Body of pancreas (tissue), 4 donors: ENCODE results near the gene YKT6. TPM values are rescaled to one million over a fixed set of nuclear protein-coding genes. Genes with fewer than 3 reads are reported as not detected.

Experiments used
- ATAC-seq: fragments of 150-250 bp; one replicate; pipeline ENCODE4 v1.9.1; 2016
- DNase-seq, 4 donors: peaks; one replicate each; pipeline ENCODE4 v3.0.0-alpha.2; 2019
- H3K27ac ChIP-seq, 4 donors: fragments of 200-600 bp; sonication (generic); 1 replicate in 3 of 4; 2 replicates in 1 of 4; pipeline versions ENCODE4 v1.5.1 to v1.6.1; 2016 to 2019; ENCODE audit warnings: mild to moderate bottlenecking in 1 of 4, mixed read lengths in 1 of 4, moderate library complexity in 1 of 4
- H3K27me3 ChIP-seq, 2 donors: fragments of 200-600 bp; sonication (generic); one replicate each; pipeline ENCODE4 v1.6.0; 2016; ENCODE audit warnings: mild to moderate bottlenecking in 1 of 2
- H3K36me3 ChIP-seq, 2 donors: fragments of 200-600 bp; sonication (generic); replicated peaks in 1 of 2; 2 replicates each; pipeline ENCODE4 v1.5.1; 2016; ENCODE audit warnings: low read depth in 2 of 2; ENCODE audit not compliant: insufficient read depth in 1 of 2
- H3K4me1 ChIP-seq: fragments of 200-600 bp; sonication (generic); one replicate; pipeline ENCODE4 v1.6.0; 2016
- H3K4me3 ChIP-seq, 2 donors: fragments of 200-600 bp; sonication (generic); 1 replicate in 1 of 2; 2 replicates in 1 of 2; pipeline ENCODE4 v1.5.1; 2016 to 2019
- H3K9me3 ChIP-seq, 3 donors: fragments of 200-600 bp; sonication (generic); 1 replicate in 2 of 3; 2 replicates in 1 of 3; pipeline ENCODE4 v1.5.1; 2016
- POLR2A ChIP-seq, 3 donors: fragments of 450-650 bp; IDR thresholded peaks; one replicate each; pipeline ENCODE4 v1.6.1; 2016; ENCODE audit warnings: antibody characterized with exemption in 3 of 3, mild to moderate bottlenecking in 2 of 3
- WGBS, 2 donors: methylation state at CpG; one replicate each; pipeline ENCODE4 v1.1.5; 2017; 5-methylcytosine and 5-hydroxymethylcytosine counted together
- intact Hi-C: fragments of 100-400 bp; cut with DNase I; formaldehyde crosslinking; loops from one replicate; pipeline ENCODE4 v1.15.1; 2023
- total RNA-seq, 2 donors: library from RNA; depleted of rRNA; stranded (reverse); fragments of >200 nt; gene quantifications; one replicate each; pipeline ENCODE4 v1.1.0, GENCODE V29; 2016
- TF ChIP-seq, protein P1 (sequence below), 7 experiments: fragments of 450-650 bp in 4 of 7; fragments of 200-600 bp in 3 of 7; sonication (generic) in 3 of 7; IDR thresholded peaks; one replicate each; pipeline ENCODE4 v1.5.1; 2016 to 2019; ENCODE audit warnings: antibody characterized with exemption in 7 of 7

YKT6 gene
- total RNA-seq, 2 donors from 2014 or later: 37.6 to 55.4 TPM

DNA sequence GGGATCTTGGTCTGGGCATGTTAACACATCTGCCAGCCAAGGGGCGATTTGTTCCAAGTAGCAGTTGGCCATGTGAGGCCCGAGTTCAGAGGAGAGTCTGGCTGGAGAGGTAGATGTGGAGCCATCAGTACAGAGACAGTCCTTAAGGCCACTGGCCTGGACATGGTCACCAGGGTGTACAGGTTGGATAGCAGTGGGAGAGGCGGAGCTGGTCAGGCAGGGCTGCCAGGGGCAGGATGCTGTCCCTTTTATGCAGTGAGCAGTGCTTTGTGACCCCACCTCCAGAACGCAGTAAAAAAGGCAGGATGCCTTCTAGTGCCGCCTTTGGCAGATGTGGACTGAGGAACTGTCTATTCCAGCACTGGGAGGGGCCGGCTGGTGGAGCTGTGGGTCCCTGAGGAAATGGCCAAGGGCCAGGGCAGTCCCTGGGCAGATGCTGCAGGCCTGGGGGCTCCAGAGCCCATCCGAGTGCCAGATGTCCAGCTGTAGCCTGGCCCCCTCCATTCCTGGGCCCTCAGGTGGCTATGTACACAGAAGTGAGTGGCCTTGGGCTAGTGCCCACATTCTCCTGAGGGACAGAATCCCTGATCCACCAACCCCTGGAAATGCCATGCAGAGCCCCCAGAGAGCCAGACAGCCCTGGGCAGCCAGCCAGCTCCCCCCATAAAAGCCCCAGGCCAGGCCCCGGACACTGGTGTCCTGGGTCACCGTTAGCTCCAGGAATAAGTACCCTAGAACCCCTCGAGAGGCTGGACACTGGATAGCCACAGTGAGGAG is 42.5 kb upstream of the YKT6 start:
- 65 to 67% methylated on average over 7 to 10 of the region's 10 CpGs for WGBS, 2 donors
- H3K4me3 ChIP-seq: no peak overlapping the region
- no peaks in the 10 kb centered on the region for H3K27me3 ChIP-seq
- H3K9me3 ChIP-seq: no peaks in the 10 kb centered on the region
- no peak for ATAC-seq
- no peak for DNase-seq
- TF ChIP-seq, protein P1, sequence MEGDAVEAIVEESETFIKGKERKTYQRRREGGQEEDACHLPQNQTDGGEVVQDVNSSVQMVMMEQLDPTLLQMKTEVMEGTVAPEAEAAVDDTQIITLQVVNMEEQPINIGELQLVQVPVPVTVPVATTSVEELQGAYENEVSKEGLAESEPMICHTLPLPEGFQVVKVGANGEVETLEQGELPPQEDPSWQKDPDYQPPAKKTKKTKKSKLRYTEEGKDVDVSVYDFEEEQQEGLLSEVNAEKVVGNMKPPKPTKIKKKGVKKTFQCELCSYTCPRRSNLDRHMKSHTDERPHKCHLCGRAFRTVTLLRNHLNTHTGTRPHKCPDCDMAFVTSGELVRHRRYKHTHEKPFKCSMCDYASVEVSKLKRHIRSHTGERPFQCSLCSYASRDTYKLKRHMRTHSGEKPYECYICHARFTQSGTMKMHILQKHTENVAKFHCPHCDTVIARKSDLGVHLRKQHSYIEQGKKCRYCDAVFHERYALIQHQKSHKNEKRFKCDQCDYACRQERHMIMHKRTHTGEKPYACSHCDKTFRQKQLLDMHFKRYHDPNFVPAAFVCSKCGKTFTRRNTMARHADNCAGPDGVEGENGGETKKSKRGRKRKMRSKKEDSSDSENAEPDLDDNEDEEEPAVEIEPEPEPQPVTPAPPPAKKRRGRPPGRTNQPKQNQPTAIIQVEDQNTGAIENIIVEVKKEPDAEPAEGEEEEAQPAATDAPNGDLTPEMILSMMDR (IDR thresholded peaks at IDR 0.05): no peak
- no peak for TF ChIP-seq POLR2A (IDR thresholded peaks at IDR 0.05)
- H3K36me3 ChIP-seq: no peaks in the 10 kb centered on the region
- no peak overlapping the region for H3K27ac ChIP-seq
- no peaks in the 10 kb centered on the region for H3K4me1 ChIP-seq
- intact Hi-C loops: no loop called here

DNA sequence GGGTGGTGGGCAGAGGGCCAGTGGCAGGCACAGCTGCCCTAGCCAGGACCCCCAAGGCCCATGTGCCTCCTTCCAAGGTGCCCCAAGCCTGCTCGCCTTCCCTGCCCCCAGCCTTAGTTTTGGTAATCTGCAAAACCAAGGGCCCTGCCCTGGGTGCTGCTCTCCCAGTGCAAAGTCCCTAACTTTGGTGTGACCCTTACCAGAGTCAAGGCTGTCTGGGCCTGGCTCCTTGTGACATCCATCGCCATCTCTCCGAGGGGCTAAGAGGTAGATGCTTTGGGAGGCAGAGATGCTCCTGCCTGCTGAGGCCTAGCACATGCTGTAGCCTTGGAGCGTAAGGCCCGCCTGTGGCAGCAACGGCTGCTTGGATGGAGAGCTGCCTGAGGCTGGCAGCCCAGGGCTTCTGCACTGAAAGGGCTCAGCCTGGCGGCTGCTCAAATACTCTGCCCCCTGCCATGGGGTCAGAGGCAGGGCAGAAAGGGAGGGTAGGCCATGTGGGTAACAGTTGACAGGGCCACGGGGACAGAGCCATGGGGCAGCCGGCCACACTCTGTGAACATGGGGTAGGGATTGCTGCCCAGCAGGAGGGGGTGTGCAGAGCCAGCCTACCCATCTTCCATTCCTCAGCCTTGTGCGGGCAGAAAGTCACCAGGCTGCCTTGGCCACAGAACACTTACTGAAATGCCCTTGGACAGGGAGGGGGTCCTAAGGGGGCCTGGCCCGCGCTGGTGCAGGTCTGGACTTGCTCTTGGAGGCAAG is 41.7 kb upstream of the YKT6 start:
- H3K27ac ChIP-seq: no peak overlapping the region
- H3K4me3 ChIP-seq: no peak overlapping the region
- no peaks in the 10 kb centered on the region for H3K27me3 ChIP-seq
- DNase-seq (no peak), ATAC-seq (no peak)
- TF ChIP-seq, protein P1 (IDR thresholded peaks at IDR 0.05): no peak
- no peak for TF ChIP-seq POLR2A (IDR thresholded peaks at IDR 0.05)
- H3K4me1 ChIP-seq: no peaks in the 10 kb centered on the region
- H3K36me3 ChIP-seq: no peaks in the 10 kb centered on the region
- WGBS, 2 donors: 88 to 91% methylated on average over 5 to 12 of the region's 12 CpGs
- H3K9me3 ChIP-seq: no peaks in the 10 kb centered on the region
- intact Hi-C loops: no loop called here

DNA sequence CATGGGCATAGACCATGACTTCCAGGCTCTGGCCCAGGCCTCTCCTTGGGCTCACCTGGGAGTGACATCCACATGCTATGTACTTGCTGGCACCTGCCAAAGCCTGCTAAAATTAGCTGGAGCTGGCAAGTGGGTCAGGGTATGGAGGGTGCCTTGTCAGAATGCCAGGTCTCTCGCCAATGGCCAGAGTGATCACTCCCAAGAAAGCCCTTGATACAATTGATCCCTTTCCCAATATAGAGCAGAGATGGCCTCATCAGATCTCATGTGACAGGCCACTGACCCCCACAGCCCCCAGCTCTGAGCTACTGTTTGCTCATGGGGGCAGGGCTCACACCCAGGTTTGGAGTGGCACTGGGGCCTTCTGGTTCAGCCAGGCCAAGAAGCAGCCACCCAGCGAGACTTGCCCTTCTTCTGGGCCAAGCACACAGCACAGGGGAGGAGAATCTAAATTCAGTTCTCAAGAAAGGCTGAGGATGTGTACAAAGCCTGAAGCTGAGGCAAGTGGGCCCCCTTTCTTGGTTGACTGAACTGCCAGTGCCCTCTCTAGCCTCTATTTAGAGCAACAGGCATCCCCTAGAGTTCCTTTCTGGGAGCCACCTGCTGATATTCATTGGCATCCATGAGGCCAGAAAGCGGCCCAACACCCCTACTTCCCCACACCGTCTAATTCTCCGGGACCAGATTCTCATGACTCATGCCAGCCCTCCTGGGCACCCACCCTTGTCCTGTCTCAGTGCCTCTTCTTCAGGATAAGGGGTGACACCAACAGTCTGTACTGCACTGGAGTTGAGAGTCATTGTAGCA is 40.8 kb upstream of the YKT6 start:
- Histone ChIP-seq H3K4me1 (no peaks in the 10 kb centered on the region), H3K36me3 (no peaks in the 10 kb centered on the region), H3K27ac (no peak overlapping the region), H3K27me3 (no peaks in the 10 kb centered on the region), H3K9me3 (no peaks in the 10 kb centered on the region), H3K4me3 (no peak overlapping the region)
- ATAC-seq: no peak
- TF ChIP-seq POLR2A (IDR thresholded peaks at IDR 0.05): no peak
- TF ChIP-seq, protein P1 (IDR thresholded peaks at IDR 0.05): no peak
- no peak for DNase-seq
- intact Hi-C loops: no loop called here
- 75 to 89% methylated on average over 4 to 5 of the region's 5 CpGs for WGBS, 2 donors

DNA sequence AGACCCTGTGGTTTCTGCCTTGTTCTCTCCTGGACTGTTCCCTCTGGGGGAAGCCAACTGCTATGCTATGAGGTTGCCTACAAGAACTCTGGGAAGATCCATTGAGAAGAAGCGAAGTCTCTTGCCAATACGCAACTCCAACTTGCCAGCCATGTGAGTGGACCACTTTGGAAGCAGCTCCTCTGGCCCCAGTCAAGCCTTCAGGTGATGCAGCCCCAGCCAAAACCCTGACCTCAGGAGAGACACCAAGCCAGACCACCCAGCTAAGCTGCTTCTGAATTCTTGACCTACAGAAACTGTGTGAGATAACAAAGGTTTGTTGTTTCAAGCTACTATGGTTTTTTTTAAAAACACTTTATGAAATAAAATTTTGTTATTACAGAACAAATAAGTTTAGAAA is 39.4 kb upstream of the YKT6 start:
- Histone ChIP-seq H3K4me1 (no peaks in the 10 kb centered on the region), H3K27ac (no peak overlapping the region), H3K36me3 (no peaks in the 10 kb centered on the region), H3K27me3 (no peaks in the 10 kb centered on the region), H3K9me3 (no peaks in the 10 kb centered on the region), H3K4me3 (no peak overlapping the region)
- 100% methylated on average over 2 of the region's 2 CpGs for WGBS, 2 donors
- DNase-seq: no peak
- no peak for TF ChIP-seq POLR2A (IDR thresholded peaks at IDR 0.05)
- TF ChIP-seq, protein P1 (IDR thresholded peaks at IDR 0.05): no peak
- intact Hi-C loops: no loop called here
- ATAC-seq: no peak
